ENCODE data around the gene CLEC16A.

CLEC16A gene

DNA sequence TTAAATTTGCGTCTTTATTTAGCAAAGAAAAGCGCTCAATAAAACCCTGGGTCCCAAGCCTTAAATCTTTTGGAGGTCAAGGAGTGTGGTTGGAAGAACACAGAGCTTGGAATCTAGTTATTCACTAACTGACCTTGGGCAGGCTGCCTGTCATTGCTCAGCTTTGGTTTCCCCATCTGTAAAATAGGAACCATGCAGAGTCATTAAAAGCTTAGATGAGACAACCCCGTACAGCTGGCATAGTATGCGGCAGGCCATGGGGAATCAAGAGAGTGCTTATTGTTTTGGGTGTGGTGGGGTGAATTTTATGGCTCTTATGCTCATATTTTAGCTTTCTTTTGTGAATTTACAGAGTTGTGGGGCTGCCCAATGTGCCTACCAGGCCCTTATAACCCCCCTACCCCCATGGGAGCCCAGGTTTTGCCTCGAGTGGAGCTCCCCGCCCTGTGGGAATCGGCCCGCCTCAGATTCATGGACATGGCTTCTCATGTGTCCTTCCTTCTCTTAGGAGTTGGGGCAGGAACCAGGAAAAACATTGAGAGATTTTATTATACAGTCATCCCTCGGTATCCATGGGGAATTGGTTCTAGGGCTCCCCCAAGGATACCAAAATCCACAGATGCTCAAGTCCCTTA is 113.5 kb downstream of the CLEC16A start:
- Mint-ChIP-seq H3K27me3 (no peaks in the 10 kb centered on the region), H3K36me3 (ENCODE audit: low read depth) (peaks cover 87% of the 10 kb centered on the region), H3K4me1 (ENCODE audit: low read depth) (peaks cover 40% of the 10 kb centered on the region), H3K27ac (peak overlapping the region; percentile 29), H3K9me3 (no peaks in the 10 kb centered on the region), H3K4me3 (no peak overlapping the region)
- no peak for DNase-seq

DNA sequence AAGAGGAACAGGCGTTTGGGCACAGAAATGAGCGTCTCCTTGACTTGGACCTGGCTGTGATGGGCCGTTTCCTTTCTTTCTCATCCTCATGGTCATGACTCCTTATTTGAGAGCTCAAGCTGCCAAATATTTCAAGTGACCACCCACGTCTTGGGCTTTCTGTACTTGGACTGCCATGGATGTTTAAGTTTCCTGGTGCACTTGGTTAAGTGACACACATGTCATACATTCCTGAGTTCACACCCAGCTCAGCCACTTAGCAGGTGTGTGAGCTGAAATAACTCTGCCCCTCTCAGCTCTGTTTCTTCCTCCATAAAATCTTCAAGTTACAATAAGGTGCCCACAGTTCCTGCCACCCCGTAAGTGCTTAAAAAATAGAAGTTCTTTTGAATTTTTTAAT is 114.5 kb downstream of the CLEC16A start:
- Mint-ChIP-seq H3K27ac (no peak overlapping the region), H3K36me3 (ENCODE audit: low read depth) (peaks cover 88% of the 10 kb centered on the region)

DNA sequence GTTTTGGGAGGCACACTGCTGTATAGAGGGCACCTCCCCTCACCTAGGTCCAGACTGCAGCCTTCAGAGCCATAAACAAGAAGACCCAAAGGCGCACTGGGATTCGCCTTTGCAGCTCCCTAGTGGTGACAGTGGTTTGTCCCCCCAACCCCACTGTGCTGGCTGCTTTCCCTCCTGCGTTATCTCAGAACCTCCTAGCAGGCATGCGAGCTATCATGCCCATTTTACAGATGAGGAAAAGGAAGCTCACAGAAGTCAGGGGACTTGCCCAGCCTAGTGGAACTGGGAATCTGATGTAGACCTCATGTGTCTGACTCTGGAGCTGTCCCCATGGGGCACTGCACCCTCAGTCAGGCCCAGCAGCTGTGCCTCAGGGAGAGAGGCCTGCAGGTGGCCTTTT is 115.2 kb downstream of the CLEC16A start:
- DNase-seq, result no peak
- no peak overlapping the region for H3K4me3 Mint-ChIP-seq
- peaks cover 29% of the 10 kb centered on the region for H3K4me1 Mint-ChIP-seq (ENCODE audit: low read depth)
- no peaks in the 10 kb centered on the region for H3K9me3 Mint-ChIP-seq
- no peak overlapping the region for H3K27ac Mint-ChIP-seq
- peaks cover 88% of the 10 kb centered on the region for H3K36me3 Mint-ChIP-seq (ENCODE audit: low read depth)
- no peaks in the 10 kb centered on the region for H3K27me3 Mint-ChIP-seq

More for the DNA sequence above, 114.5 kb downstream of the CLEC16A start:
- no peak for DNase-seq
- H3K4me3 Mint-ChIP-seq, result no peak overlapping the region
- no peaks in the 10 kb centered on the region for H3K27me3 Mint-ChIP-seq
- H3K9me3 Mint-ChIP-seq, result no peaks in the 10 kb centered on the region
- peaks cover 31% of the 10 kb centered on the region for H3K4me1 Mint-ChIP-seq (ENCODE audit: low read depth)

DNA sequence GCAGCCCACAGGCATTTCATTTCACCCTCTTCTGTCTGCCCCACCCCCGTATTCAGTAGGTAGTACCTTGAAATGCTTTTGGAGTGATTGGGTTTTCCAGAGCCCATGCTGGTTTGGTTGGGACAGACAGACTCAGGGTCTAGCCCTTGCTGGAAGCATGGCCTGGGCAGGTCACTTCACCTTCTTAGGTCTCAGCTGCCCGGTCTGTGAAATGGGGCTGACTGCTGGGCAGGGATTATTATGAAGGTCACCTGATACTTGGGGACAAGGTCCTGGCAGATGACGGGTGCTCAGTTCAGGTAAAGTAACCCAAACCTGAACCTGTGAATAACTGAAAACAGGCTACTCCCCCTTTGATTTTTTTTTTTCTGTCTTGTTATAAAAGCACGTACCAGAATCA is 116.0 kb downstream of the CLEC16A start:
- no peaks in the 10 kb centered on the region for H3K9me3 Mint-ChIP-seq
- peaks cover 23% of the 10 kb centered on the region for H3K4me1 Mint-ChIP-seq (ENCODE audit: low read depth)
- no peak overlapping the region for H3K4me3 Mint-ChIP-seq
- DNase-seq, result no peak
- H3K36me3 Mint-ChIP-seq (ENCODE audit: low read depth), result peaks cover 88% of the 10 kb centered on the region
- H3K27me3 Mint-ChIP-seq, result no peaks in the 10 kb centered on the region
- H3K27ac Mint-ChIP-seq, result peak overlapping the region; percentile 20

DNA sequence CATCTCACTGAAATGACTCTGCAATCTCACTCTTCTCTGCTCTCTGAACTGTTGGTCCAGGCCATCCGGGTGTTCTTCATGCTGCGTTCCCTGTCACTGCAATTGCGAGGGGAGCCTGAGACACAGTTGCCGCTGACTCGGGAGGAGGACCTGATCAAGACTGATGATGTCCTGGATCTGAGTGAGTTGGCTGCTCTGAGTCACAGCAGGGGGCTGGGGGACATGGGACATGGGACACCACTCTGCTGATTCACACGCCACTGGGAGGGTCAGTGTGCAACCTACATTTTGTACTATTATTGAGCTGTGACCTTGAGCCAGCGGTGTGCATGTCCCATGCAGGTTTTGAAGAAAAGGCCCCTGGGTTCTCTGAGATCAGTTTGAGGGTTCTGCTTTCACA is 116.5 kb downstream of the CLEC16A start:
- H3K27ac Mint-ChIP-seq, result peak overlapping the region; percentile 20
- peaks cover 89% of the 10 kb centered on the region for H3K36me3 Mint-ChIP-seq (ENCODE audit: low read depth)
- no peak overlapping the region for H3K4me3 Mint-ChIP-seq
- peaks cover 23% of the 10 kb centered on the region for H3K4me1 Mint-ChIP-seq (ENCODE audit: low read depth)
- no peaks in the 10 kb centered on the region for H3K9me3 Mint-ChIP-seq
- no peak for DNase-seq
- no peaks in the 10 kb centered on the region for H3K27me3 Mint-ChIP-seq

DNA sequence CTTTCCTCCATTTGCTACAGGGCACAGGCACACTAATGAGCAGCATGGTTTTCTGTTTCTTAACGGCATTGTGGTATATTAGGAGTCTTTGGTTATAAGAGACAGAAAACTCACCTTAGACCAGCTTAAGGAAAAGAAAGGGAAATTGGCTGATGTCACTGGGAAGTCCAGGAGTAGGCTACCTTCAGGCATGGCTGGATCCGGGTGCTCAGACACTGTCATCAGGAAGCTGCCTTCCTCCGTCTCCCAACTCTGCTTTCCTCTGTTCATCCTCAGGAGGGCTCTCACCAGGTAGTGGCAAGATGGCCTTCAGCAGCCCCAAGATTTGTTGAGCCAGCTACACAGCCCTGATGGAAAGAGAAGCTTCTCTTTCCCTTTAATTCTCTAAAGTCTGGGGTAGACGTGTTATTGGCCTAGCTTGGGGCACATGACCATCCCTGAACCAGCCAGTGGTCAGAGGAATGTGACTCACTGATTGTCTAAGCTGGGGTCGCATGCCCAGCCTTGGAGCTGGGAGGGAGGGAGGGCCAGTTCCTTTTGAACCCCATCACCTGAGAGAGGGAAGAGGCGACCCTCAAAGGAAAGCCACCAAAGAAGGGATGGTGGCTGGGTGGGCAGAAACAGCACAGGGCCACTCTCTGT is 117.4 kb downstream of the CLEC16A start:
- Mint-ChIP-seq H3K27me3 (no peaks in the 10 kb centered on the region), H3K9me3 (no peaks in the 10 kb centered on the region), H3K27ac (peak overlapping the region; percentile 22), H3K36me3 (ENCODE audit: low read depth) (peaks cover 89% of the 10 kb centered on the region), H3K4me3 (no peak overlapping the region), H3K4me1 (ENCODE audit: low read depth) (peaks cover 20% of the 10 kb centered on the region)
- DNase-seq, result no peak

DNA sequence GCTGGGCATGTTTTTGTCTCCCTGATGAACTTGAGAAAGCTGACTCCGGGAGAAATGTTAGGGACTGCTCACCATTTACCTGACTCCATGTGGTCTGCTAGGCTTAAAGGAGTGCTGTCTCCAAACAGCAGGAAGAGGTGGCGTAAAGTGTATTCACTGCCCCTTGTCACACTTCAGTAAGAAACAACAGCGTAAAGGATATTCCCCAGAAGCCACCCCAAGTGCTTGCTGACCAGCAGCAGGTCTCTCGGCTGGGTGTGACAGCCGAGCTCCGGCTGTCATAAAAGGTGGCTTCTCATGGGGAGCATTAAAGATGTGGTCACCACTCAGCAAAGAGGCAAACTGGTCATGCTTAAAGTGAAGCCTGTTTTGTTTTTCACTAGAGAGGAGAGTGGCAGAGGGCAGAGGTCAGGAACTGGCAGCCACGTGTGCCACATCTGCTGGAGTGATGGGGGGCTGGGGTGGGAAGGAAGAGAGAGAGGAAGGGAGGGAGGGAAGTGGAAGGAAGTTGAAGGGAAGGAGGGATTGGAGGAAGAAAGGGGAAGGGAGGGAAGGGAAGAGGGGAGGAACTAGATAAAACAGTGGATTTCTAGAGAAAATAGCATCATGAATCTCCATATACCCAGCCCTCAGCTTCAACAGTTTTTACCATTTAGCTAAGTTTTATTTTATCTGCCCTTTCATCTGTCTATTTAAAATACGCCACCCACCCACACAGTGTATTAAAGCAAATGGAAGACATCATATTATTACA is 119.3 kb downstream of the CLEC16A start:
- H3K4me1 Mint-ChIP-seq (ENCODE audit: low read depth), result peaks cover 24% of the 10 kb centered on the region
- H3K36me3 Mint-ChIP-seq (ENCODE audit: low read depth), result peaks cover 81% of the 10 kb centered on the region
- no peak overlapping the region for H3K27ac Mint-ChIP-seq
- H3K4me3 Mint-ChIP-seq, result no peak overlapping the region
- no peaks in the 10 kb centered on the region for H3K27me3 Mint-ChIP-seq
- no peaks in the 10 kb centered on the region for H3K9me3 Mint-ChIP-seq
- no peak for DNase-seq

DNA sequence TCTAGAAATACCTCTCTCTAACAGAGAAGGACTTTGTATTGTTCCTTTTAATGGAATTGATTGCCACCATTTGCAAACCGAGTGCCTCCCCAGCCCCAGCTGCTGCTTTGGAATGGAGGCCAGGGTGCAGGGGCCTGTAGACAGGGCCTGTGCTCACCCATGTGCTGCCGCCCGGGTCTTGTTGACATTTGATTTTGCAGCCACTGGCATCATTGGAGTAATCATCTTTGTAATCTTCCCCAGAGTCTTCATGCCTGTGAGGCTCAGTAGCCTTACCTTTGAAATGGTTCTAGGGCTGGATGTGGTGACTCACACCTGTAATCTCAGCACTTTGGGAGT is 119.8 kb downstream of the CLEC16A start:
- Mint-ChIP-seq H3K4me3 (no peak overlapping the region), H3K27me3 (no peaks in the 10 kb centered on the region), H3K9me3 (no peaks in the 10 kb centered on the region), H3K36me3 (ENCODE audit: low read depth) (peaks cover 75% of the 10 kb centered on the region), H3K4me1 (ENCODE audit: low read depth) (peaks cover 24% of the 10 kb centered on the region), H3K27ac (peak overlapping the region; percentile 17)
- DNase-seq, result no peak

DNA sequence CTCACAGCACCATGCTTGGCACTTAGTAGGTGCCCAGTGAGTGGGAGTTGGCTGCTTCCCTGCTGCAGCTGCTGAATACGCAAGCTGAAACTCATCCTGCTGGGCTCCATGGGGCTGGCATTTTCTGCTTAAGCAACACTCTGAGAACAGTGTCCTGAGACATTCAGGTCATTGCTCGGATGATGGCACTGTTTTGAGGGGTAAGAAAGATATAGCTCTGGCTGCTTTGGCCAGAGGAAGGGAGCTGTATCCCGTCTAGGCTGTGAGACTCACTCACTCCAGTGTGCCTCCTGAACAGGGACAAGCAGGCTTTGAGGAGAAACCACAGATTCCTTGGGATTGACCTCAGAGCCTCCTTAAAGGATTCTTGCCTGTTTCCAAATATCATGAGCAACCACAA is 120.5 kb downstream of the CLEC16A start:
- no peak for DNase-seq
- no peak overlapping the region for H3K4me3 Mint-ChIP-seq
- H3K9me3 Mint-ChIP-seq, result no peaks in the 10 kb centered on the region
- no peaks in the 10 kb centered on the region for H3K27me3 Mint-ChIP-seq
- H3K4me1 Mint-ChIP-seq (ENCODE audit: low read depth), result peaks cover 24% of the 10 kb centered on the region
- no peak overlapping the region for H3K27ac Mint-ChIP-seq
- H3K36me3 Mint-ChIP-seq (ENCODE audit: low read depth), result peaks cover 75% of the 10 kb centered on the region

DNA sequence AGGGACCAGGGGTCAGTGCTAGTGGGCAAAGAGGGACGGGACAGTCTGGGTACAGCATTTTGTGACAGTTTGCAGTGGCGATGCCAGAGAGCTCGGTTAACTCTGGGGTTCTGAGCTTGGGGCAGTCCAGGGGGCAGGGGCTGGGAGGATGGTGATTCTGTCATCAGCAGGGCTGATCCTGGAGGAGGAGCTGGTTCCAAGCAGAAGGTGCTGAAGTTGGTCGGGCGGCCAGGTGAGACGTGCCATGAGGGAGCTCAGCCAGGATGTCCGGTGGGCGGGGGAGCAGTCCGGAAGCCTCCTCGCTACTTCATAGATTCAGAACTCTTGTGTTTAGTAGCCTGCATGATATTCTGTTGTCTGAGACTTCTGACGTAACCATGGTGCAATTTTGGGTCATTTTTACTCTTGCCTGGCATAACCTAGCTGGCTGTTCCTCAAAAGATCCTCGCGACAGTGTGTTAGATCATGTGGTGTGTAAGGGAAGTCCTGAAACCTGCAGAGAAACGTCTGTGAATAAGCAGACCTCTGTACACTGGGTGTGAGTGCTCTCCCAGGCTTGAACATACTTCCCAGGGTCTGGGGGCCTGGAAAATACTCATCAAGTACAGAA is 122.0 kb downstream of the CLEC16A start:
- peaks cover 72% of the 10 kb centered on the region for H3K36me3 Mint-ChIP-seq (ENCODE audit: low read depth)
- no peaks in the 10 kb centered on the region for H3K9me3 Mint-ChIP-seq
- peaks cover 29% of the 10 kb centered on the region for H3K4me1 Mint-ChIP-seq (ENCODE audit: low read depth)
- H3K4me3 Mint-ChIP-seq, result no peak overlapping the region
- H3K27me3 Mint-ChIP-seq, result no peaks in the 10 kb centered on the region
- DNase-seq, result peak; percentile 29
- H3K27ac Mint-ChIP-seq, result peak overlapping the region; percentile 22

DNA sequence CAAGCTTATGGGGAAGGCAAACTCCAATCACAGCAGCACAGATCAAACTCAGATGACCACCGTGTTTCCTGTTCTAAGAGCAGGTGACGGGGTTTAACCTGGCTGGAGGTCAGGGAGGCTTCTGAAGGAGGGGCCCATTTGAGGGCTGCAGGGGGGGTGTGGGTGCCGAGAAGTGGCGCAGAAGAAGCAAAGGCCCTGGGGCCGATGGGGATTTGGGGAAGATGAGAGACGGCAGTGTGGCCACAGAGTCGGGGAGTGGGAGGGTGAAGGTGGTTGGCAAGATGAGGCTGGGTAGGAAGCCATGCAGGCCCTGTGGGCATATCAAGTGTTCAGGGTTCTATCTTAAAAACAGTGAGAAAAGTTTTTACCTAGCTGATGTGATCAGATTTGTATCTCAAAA is 122.9 kb downstream of the CLEC16A start:
- Mint-ChIP-seq H3K4me1 (ENCODE audit: low read depth) (peaks cover 38% of the 10 kb centered on the region), H3K36me3 (ENCODE audit: low read depth) (peaks cover 72% of the 10 kb centered on the region), H3K27ac (peak overlapping the region; percentile 45)

DNA sequence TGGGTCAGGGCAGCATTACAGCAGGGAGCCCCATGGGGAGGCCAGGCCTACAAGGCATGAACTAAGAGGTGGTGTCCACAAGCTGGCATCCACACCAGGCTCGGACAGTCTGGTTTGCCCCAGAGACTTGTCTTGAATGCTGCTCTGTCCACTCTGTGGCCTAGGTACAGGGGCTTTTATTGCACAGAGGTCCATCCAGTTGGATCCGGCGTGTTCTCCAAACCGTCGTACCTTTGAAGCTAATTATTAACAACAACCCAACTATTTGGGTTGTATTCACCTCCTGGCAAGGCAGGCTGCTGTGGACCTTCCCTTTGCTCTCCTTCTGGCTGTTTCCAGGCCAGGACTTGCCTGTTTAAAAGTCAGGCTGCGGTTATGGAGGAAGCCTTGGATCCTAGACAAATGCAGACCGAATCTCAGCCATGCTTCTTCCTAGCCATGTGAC is 123.4 kb downstream of the CLEC16A start:
- H3K27ac Mint-ChIP-seq, result peak overlapping the region; percentile 52
- no peaks in the 10 kb centered on the region for H3K9me3 Mint-ChIP-seq
- peaks cover 71% of the 10 kb centered on the region for H3K36me3 Mint-ChIP-seq (ENCODE audit: low read depth)
- peaks cover 43% of the 10 kb centered on the region for H3K4me1 Mint-ChIP-seq (ENCODE audit: low read depth)
- no peak for DNase-seq
- H3K4me3 Mint-ChIP-seq, result no peak overlapping the region
- H3K27me3 Mint-ChIP-seq, result no peaks in the 10 kb centered on the region

More for the DNA sequence above, 122.9 kb downstream of the CLEC16A start:
- H3K27me3 Mint-ChIP-seq, result no peaks in the 10 kb centered on the region
- no peaks in the 10 kb centered on the region for H3K9me3 Mint-ChIP-seq
- no peak overlapping the region for H3K4me3 Mint-ChIP-seq
- peak; percentile 22 for DNase-seq

DNA sequence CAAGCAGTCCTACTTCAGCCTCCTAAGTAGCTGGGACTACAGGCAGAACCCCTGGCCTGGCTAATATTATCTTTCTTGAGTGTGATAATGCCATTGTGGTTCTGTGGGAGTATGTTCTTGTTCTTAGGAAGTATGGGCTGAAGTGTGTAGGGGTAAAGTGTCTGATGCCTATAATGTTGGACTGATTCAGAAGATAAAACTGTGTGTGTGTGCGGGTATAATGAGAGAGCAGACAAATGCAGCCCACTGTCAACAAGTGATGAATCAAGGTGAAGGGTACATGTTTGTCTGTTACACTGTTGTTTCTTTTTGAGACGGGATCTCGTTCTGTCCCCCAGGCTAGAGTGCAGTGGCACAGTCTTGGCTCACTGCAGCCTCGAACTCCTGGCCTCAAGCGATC is 127.5 kb downstream of the CLEC16A start:
- Mint-ChIP-seq H3K36me3 (ENCODE audit: low read depth) (peaks cover 60% of the 10 kb centered on the region), H3K4me3 (no peak overlapping the region), H3K27me3 (no peaks in the 10 kb centered on the region), H3K9me3 (no peaks in the 10 kb centered on the region), H3K4me1 (ENCODE audit: low read depth) (peaks cover 66% of the 10 kb centered on the region), H3K27ac (peak overlapping the region; percentile 81)
- peak; percentile 25 for DNase-seq

DNA sequence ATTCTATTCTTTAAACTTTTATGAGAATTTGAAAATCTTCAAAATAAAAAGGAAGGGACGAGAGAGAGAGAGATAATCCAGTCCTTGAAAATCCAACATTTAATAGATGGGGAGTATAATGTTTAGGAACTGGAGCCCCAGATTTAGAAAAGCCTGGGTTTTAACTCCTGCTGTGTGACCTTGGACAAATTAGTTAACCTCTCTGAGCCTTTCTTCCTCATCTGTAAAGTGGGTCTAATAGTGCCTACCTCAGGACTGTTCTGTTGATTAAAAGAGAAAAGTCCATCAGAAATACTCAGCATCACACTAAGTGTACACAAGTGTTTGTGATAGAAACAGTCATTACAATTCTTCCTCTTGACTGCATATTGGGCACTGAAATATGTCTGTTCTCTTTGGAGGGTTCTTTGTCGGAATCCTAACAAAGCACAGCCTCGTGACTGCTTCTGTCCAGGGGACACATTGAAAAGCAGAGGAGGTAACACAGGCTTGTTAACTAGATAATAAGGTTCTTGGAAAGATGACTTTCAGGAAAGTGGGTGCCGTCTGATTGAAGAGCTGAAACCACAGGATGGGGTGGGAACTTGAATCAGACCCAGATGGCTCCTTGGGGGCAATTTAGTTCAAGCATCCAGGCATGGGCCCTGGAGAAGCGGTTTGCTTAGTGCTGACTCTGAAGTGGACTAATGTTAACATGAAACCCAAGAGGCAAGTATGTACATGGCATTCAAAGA is 128.2 kb downstream of the CLEC16A start:
- peaks cover 69% of the 10 kb centered on the region for H3K4me1 Mint-ChIP-seq (ENCODE audit: low read depth)

More for the DNA sequence above, 128.2 kb downstream of the CLEC16A start:
- peak overlapping the region; percentile 81 for H3K27ac Mint-ChIP-seq
- peaks cover 61% of the 10 kb centered on the region for H3K36me3 Mint-ChIP-seq (ENCODE audit: low read depth)
- no peak overlapping the region for H3K4me3 Mint-ChIP-seq
- DNase-seq, result no peak
- H3K9me3 Mint-ChIP-seq, result no peaks in the 10 kb centered on the region
- H3K27me3 Mint-ChIP-seq, result no peaks in the 10 kb centered on the region

Data from activated T-cell treated with anti-CD3 and anti-CD28 coated beads, Interleukin-2, amount 50 U/mL, for 24 hours (primary cell).